ENCODE data around the gene SVOP. TPM values are rescaled to one million over a fixed set of nuclear protein-coding genes. Genes with fewer than 3 reads are reported as not detected.

SVOP gene
- total RNA-seq, 2 experiments from 2014 or later: not detected

GRCh38 chr12:109016978-109017377 lies 3.9 kb downstream of the SVOP start:
- Histone ChIP-seq H3K4me3 (ENCODE audit: low read length) (no peak overlapping the region), H3K27me3 (ENCODE audit: control insufficient read depth in 1 of 2, insufficient read depth in 2 of 2, low read length in 2 of 2) (peaks cover 21 to 22% of the 10 kb centered on the region in 2 experiments), H3K9me3 (ENCODE audit: control insufficient read depth in 1 of 2, insufficient read depth in 1 of 2, low read length in 2 of 2) (peaks cover 0 to 5% of the 10 kb centered on the region in 2 experiments), H3K27ac (ENCODE audit: low read depth in 1 of 2, low read length in 2 of 2) (no peak overlapping the region), H3K36me3 (ENCODE audit: insufficient read depth, low read length) (no peaks in the 10 kb centered on the region), H3K4me1 (ENCODE audit: insufficient read depth, low read length) (peaks cover 5% of the 10 kb centered on the region)
- Mint-ChIP-seq H3K36me3 (ENCODE audit: low read depth) (no peaks in the 10 kb centered on the region), H3K27ac (no peak overlapping the region), H3K4me3 (no peak overlapping the region), H3K4me1 (ENCODE audit: low read depth) (no peaks in the 10 kb centered on the region), H3K9me3 (no peaks in the 10 kb centered on the region), H3K27me3 (peaks cover 59% of the 10 kb centered on the region)
- ChIA-PET CTCF (no interaction called here), POLR2A (no interaction called here)
- ATAC-seq (ENCODE audit: poor library complexity) (no peak), DNase-seq (no peak)
- TF ChIP-seq, protein P1, sequence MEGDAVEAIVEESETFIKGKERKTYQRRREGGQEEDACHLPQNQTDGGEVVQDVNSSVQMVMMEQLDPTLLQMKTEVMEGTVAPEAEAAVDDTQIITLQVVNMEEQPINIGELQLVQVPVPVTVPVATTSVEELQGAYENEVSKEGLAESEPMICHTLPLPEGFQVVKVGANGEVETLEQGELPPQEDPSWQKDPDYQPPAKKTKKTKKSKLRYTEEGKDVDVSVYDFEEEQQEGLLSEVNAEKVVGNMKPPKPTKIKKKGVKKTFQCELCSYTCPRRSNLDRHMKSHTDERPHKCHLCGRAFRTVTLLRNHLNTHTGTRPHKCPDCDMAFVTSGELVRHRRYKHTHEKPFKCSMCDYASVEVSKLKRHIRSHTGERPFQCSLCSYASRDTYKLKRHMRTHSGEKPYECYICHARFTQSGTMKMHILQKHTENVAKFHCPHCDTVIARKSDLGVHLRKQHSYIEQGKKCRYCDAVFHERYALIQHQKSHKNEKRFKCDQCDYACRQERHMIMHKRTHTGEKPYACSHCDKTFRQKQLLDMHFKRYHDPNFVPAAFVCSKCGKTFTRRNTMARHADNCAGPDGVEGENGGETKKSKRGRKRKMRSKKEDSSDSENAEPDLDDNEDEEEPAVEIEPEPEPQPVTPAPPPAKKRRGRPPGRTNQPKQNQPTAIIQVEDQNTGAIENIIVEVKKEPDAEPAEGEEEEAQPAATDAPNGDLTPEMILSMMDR (IDR thresholded peaks at IDR 0.05): no peak
- intact Hi-C loops (cut with DNase I, micrococcal nuclease): no loop called here

DNA sequence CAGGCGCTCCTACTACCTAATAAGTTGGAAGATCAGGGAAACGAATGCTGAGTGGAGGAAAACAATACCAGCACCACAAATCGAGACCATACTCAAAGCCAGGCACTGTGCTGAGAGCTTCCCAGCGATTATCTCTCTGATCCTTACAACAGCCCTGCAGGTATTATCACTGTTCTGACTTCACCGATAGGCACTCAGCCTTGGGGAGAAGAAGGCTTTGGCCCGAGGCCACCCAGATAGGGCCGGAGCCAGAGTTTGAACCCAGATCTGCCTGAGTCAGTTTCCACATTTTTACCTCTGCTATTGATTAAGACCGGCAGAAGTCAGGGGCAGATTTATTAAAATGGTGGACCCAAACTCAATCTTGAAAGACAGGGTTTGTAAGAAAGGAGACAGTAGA lies 4.9 kb downstream of the SVOP start:
- H3K9me3 Mint-ChIP-seq: no peaks in the 10 kb centered on the region
- ATAC-seq (ENCODE audit: poor library complexity) (no peak), DNase-seq (no peak)
- peaks cover 13% of the 10 kb centered on the region in 2 experiments for H3K27me3 ChIP-seq (ENCODE audit: control insufficient read depth in 1 of 2, insufficient read depth in 2 of 2, low read length in 2 of 2)
- peaks cover 0 to 4% of the 10 kb centered on the region in 2 experiments for H3K9me3 ChIP-seq (ENCODE audit: control insufficient read depth in 1 of 2, insufficient read depth in 1 of 2, low read length in 2 of 2)
- peaks cover 60% of the 10 kb centered on the region for H3K27me3 Mint-ChIP-seq
- no peaks in the 10 kb centered on the region for H3K36me3 ChIP-seq (ENCODE audit: insufficient read depth, low read length)
- CTCF ChIA-PET: no interaction called here
- H3K4me3 Mint-ChIP-seq: no peak overlapping the region
- POLR2A ChIA-PET: no interaction called here
- no peaks in the 10 kb centered on the region for H3K4me1 Mint-ChIP-seq (ENCODE audit: low read depth)
- H3K4me1 ChIP-seq (ENCODE audit: insufficient read depth, low read length): peaks cover 5% of the 10 kb centered on the region
- H3K27ac Mint-ChIP-seq: no peak overlapping the region
- H3K36me3 Mint-ChIP-seq (ENCODE audit: low read depth): no peaks in the 10 kb centered on the region
- no peak overlapping the region for H3K4me3 ChIP-seq (ENCODE audit: low read length)
- TF ChIP-seq, protein P1 (IDR thresholded peaks at IDR 0.05): no peak
- H3K27ac ChIP-seq (ENCODE audit: low read depth in 1 of 2, low read length in 2 of 2): no peak overlapping the region
- intact Hi-C loops (cut with DNase I, micrococcal nuclease): no loop called here

GRCh38 chr12:109014984-109015765 lies 5.7 kb downstream of the SVOP start:
- intact Hi-C loops (cut with DNase I, micrococcal nuclease): no loop called here
- POLR2A ChIA-PET: no interaction called here

More at GRCh38 chr12:109014984-109015765, 5.7 kb downstream of the SVOP start:
- TF ChIP-seq, protein P1 (IDR thresholded peaks at IDR 0.05): no peak
- no peaks in the 10 kb centered on the region for H3K36me3 Mint-ChIP-seq (ENCODE audit: low read depth)
- no peak overlapping the region for H3K27ac Mint-ChIP-seq
- Histone ChIP-seq H3K36me3 (ENCODE audit: insufficient read depth, low read length) (no peaks in the 10 kb centered on the region), H3K9me3 (ENCODE audit: control insufficient read depth in 1 of 2, insufficient read depth in 1 of 2, low read length in 2 of 2) (no peaks in the 10 kb centered on the region), H3K27me3 (ENCODE audit: control insufficient read depth in 1 of 2, insufficient read depth in 2 of 2, low read length in 2 of 2) (peaks cover 4 to 5% of the 10 kb centered on the region in 2 experiments), H3K4me1 (ENCODE audit: insufficient read depth, low read length) (no peaks in the 10 kb centered on the region), H3K27ac (ENCODE audit: low read depth in 1 of 2, low read length in 2 of 2) (no peak overlapping the region), H3K4me3 (ENCODE audit: low read length) (no peak overlapping the region)
- CTCF ChIA-PET: interaction anchor here (0.5 kb wide), 1 partner anchor 582 kb away, joined by 4 read pairs; no protein-coding TSS in a partner anchor
- no peak overlapping the region for H3K4me3 Mint-ChIP-seq
- DNase-seq (no peak), ATAC-seq (ENCODE audit: poor library complexity) (no peak)
- peaks cover 52% of the 10 kb centered on the region for H3K27me3 Mint-ChIP-seq
- no peaks in the 10 kb centered on the region for H3K4me1 Mint-ChIP-seq (ENCODE audit: low read depth)
- H3K9me3 Mint-ChIP-seq: no peaks in the 10 kb centered on the region
